Measurements from ENCODE around the gene DDX54.

DDX54 gene

GRCh38 chr12:113169697-113170096 is 15.6 kb downstream of the DDX54 start:
- no peaks in the 10 kb centered on the region for H3K27me3 ChIP-seq (ENCODE audit: insufficient read depth, low read length, poor library complexity, severe bottlenecking)
- no peak overlapping the region for H2AFZ ChIP-seq (ENCODE audit: low read length)
- no peaks in the 10 kb centered on the region for H3K9me3 ChIP-seq (ENCODE audit: insufficient read depth, low read depth, low read length)
- peaks cover 93% of the 10 kb centered on the region; the same call in 1 of the 2 replicates for H3K36me3 ChIP-seq (ENCODE audit: insufficient read depth, low read length)
- no peaks in the 10 kb centered on the region for H3F3A ChIP-seq (ENCODE audit: low read depth)
- no peak for TF ChIP-seq EZH2phosphoT487 (IDR thresholded peaks at IDR 0.05; ENCODE audit: borderline replicate concordance)
- TF ChIP-seq, protein P1, sequence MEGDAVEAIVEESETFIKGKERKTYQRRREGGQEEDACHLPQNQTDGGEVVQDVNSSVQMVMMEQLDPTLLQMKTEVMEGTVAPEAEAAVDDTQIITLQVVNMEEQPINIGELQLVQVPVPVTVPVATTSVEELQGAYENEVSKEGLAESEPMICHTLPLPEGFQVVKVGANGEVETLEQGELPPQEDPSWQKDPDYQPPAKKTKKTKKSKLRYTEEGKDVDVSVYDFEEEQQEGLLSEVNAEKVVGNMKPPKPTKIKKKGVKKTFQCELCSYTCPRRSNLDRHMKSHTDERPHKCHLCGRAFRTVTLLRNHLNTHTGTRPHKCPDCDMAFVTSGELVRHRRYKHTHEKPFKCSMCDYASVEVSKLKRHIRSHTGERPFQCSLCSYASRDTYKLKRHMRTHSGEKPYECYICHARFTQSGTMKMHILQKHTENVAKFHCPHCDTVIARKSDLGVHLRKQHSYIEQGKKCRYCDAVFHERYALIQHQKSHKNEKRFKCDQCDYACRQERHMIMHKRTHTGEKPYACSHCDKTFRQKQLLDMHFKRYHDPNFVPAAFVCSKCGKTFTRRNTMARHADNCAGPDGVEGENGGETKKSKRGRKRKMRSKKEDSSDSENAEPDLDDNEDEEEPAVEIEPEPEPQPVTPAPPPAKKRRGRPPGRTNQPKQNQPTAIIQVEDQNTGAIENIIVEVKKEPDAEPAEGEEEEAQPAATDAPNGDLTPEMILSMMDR (conservative IDR thresholded peaks at IDR 0.05; ENCODE audit: low read length), result no peak
- no peaks in the 10 kb centered on the region for H3K9me2 ChIP-seq (replicated peaks; ENCODE audit: low read depth, low read length)
- H3K4me2 ChIP-seq (ENCODE audit: low read depth, low read length, poor library complexity, severe bottlenecking), result no peak overlapping the region
- H4K20me1 ChIP-seq (ENCODE audit: insufficient read depth, low read length, poor library complexity, severe bottlenecking), result no peaks in the 10 kb centered on the region
- no peak overlapping the region for H3K4me3 ChIP-seq (ENCODE audit: low read length, poor library complexity, severe bottlenecking)
- H3K9ac ChIP-seq (ENCODE audit: low read depth, low read length, poor library complexity, severe bottlenecking), result no peak overlapping the region
- no peaks in the 10 kb centered on the region for H3K4me1 ChIP-seq (ENCODE audit: insufficient read depth, low read length, poor library complexity, severe bottlenecking)
- H3K79me2 ChIP-seq (ENCODE audit: insufficient read depth, low read length), result no peaks in the 10 kb centered on the region

DNA sequence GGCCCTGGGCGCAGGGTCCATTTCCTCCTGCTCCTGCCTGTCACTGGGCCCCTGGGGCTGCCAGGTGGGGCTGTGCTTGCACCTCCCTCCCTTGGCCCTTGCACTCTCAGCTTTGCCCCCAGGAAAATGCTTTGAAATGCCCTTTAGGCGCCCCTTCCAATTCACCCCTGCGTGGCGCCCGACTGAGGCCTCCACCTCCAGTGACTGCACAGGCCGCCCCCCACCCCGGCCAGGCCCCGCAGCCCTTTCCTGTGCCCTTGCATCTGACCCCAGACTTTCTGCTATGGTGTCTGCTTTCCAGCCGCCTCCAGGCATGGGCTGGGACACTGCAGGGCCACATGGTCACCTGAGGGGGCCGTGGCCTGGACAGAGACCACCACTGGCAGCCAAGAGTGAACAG is 17.4 kb downstream of the DDX54 start:
- Histone ChIP-seq H3K27me3 (ENCODE audit: insufficient read depth, low read length, poor library complexity, severe bottlenecking) (no peaks in the 10 kb centered on the region), H3K4me1 (ENCODE audit: insufficient read depth, low read length, poor library complexity, severe bottlenecking) (no peaks in the 10 kb centered on the region), H3K9ac (ENCODE audit: low read depth, low read length, poor library complexity, severe bottlenecking) (no peak overlapping the region), H2AFZ (ENCODE audit: low read length) (no peak overlapping the region), H3K4me3 (ENCODE audit: low read length, poor library complexity, severe bottlenecking) (no peak overlapping the region), H3K9me3 (ENCODE audit: insufficient read depth, low read depth, low read length) (no peaks in the 10 kb centered on the region), H3F3A (ENCODE audit: low read depth) (no peaks in the 10 kb centered on the region), H3K36me3 (ENCODE audit: insufficient read depth, low read length) (peaks cover 90% of the 10 kb centered on the region; the same call in 1 of the 2 replicates), H3K9me2 (replicated peaks; ENCODE audit: low read depth, low read length) (no peaks in the 10 kb centered on the region), H4K20me1 (ENCODE audit: insufficient read depth, low read length, poor library complexity, severe bottlenecking) (no peaks in the 10 kb centered on the region), H3K4me2 (ENCODE audit: low read depth, low read length, poor library complexity, severe bottlenecking) (no peak overlapping the region), H3K79me2 (ENCODE audit: insufficient read depth, low read length) (no peaks in the 10 kb centered on the region)
- no peak for TF ChIP-seq EZH2phosphoT487 (IDR thresholded peaks at IDR 0.05; ENCODE audit: borderline replicate concordance)
- TF ChIP-seq, protein P1 (conservative IDR thresholded peaks at IDR 0.05; ENCODE audit: low read length), result no peak

DNA sequence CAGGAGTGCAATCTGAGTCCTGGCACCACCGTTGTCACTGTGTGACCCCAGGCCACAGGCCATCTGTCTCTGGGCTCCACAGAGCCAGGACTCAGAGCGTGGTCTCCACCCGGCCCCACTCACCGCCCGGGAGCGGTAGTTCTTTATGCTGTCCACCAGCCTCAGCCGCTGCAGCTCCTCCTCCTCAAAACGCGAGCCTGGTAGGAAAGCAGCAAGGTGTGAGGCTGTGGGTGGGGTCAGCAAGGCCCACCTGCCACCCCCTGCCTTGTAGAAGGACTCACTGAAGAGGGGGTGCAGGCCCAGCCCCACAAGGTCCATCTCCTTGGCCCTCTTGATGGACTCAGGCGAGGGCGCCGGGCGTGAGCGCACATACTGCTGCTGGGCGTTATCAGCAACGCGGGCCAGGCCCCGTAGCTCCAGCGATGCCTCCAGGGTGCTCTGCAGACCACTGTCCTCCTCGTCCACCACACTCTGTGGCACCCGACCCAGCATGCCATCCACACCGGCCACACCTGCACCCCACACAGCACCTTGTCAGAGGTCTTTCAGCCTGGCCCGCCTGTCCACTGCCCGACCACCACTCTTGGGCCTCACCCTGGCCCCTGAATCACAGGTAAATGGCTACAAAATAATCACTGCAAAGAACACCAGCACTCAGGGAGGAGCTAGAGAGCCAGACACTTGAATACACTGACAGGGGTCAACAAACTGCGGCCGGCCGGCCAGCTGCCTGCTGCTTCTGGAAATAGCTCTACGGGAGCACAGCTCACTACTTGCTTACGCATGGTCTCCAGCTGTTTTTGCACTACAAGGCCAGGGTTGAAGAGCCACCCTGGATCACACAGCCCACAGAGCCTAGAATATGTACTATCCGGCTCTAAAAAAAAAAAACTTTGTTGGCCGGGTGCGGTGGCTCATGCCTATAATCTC is 19.5 kb downstream of the DDX54 start:
- Histone ChIP-seq H3K9me2 (replicated peaks; ENCODE audit: low read depth, low read length) (no peaks in the 10 kb centered on the region), H3K4me3 (ENCODE audit: low read length, poor library complexity, severe bottlenecking) (no peak overlapping the region), H3K9me3 (ENCODE audit: insufficient read depth, low read depth, low read length) (no peaks in the 10 kb centered on the region), H3K4me1 (ENCODE audit: insufficient read depth, low read length, poor library complexity, severe bottlenecking) (no peaks in the 10 kb centered on the region), H2AFZ (ENCODE audit: low read length) (no peak overlapping the region), H3K36me3 (ENCODE audit: insufficient read depth, low read length) (peaks cover 86% of the 10 kb centered on the region; the same call in 1 of the 2 replicates), H4K20me1 (ENCODE audit: insufficient read depth, low read length, poor library complexity, severe bottlenecking) (no peaks in the 10 kb centered on the region), H3F3A (ENCODE audit: low read depth) (no peaks in the 10 kb centered on the region), H3K9ac (ENCODE audit: low read depth, low read length, poor library complexity, severe bottlenecking) (no peak overlapping the region), H3K79me2 (ENCODE audit: insufficient read depth, low read length) (no peaks in the 10 kb centered on the region), H3K4me2 (ENCODE audit: low read depth, low read length, poor library complexity, severe bottlenecking) (no peak overlapping the region), H3K27me3 (ENCODE audit: insufficient read depth, low read length, poor library complexity, severe bottlenecking) (no peaks in the 10 kb centered on the region)
- TF ChIP-seq EZH2phosphoT487 (IDR thresholded peaks at IDR 0.05; ENCODE audit: borderline replicate concordance), result no peak
- TF ChIP-seq, protein P1 (conservative IDR thresholded peaks at IDR 0.05; ENCODE audit: low read length), result no peak
